Left lobe of liver (tissue), 2 donors: ENCODE results near the gene MTMR11. TPM values are rescaled to one million over a fixed set of nuclear protein-coding genes. Genes with fewer than 3 reads are reported as not detected.
A peak's percentile ranks its signal among the peaks of the same experiment; 100 is the strongest.
"Not testable (repeated sequence)": the region's sequence is repeated elsewhere in the genome, so short reads cannot be mapped to it uniquely, and the experiment has no call there.

Source experiments
- ATAC-seq: fragments of 200-7000 bp; cut with Tn5 transposase; one replicate; pipeline ENCODE4 v1.9.1; 2020; ENCODE audit warnings: mild to moderate bottlenecking, moderate library complexity
- DNase-seq: peaks from one replicate; pipeline ENCODE4 v3.0.0-alpha.2; 2020; ENCODE audit warnings: low spot score
- total RNA-seq: library from RNA; stranded (reverse); gene quantifications from one replicate; pipeline ENCODE4 v1.2.1, GENCODE V29; 2021
- donor health status: DM: no; HTN: no; CAD: no; lungs with moderate emphysema.
- donor health status: DM: no; HTN: yes; CAD: no.

Gene MTMR11
- 1.7 TPM for total RNA-seq

GRCh38 chr1:149936170-149936991, at the start of gene MTMR11:
MTMR11 (minus strand) TSS chr1:149936879; CDS start chr1:149936647, 232 bp downstream.
- DNase-seq (no peak), ATAC-seq (peak; percentile 48)

GRCh38 chr1:149979972-149980540, 43.4 kb upstream of the MTMR11 start:
- DNase-seq (no peak), ATAC-seq (no peak)

GRCh38 chr1:149979245-149979971, 42.7 kb upstream of the MTMR11 start:
- no peak for DNase-seq

GRCh38 chr1:149978547-149979023, 41.9 kb upstream of the MTMR11 start:
- ATAC-seq = peak; percentile 86
- DNase-seq = peak; percentile 75

More at GRCh38 chr1:149979245-149979971, 42.7 kb upstream of the MTMR11 start:
- ATAC-seq = no peak

- no peak for ATAC-seq
- no peak for DNase-seq
Observed at GRCh38 chr1:149977345-149977744, 40.7 kb upstream of the MTMR11 start.

- no peak for ATAC-seq
Observed at GRCh38 chr1:149972547-149972946, 35.9 kb upstream of the MTMR11 start.

GRCh38 chr1:149967646-149968045, 31.0 kb upstream of the MTMR11 start:
- no peak for DNase-seq
- ATAC-seq = no peak

More at GRCh38 chr1:149972547-149972946, 35.9 kb upstream of the MTMR11 start:
- no peak for DNase-seq

- no peak for ATAC-seq
- DNase-seq = no peak
Observed at GRCh38 chr1:149967041-149967440, 30.4 kb upstream of the MTMR11 start.

GRCh38 chr1:149966405-149966804, 29.7 kb upstream of the MTMR11 start:
- no peak for ATAC-seq
- no peak for DNase-seq

GRCh38 chr1:149965440-149965839, 28.8 kb upstream of the MTMR11 start:
- DNase-seq (no peak), ATAC-seq (peak; percentile 65)

- DNase-seq = no peak
- ATAC-seq = peak; percentile 51
Observed at GRCh38 chr1:149963358-149963757, 26.7 kb upstream of the MTMR11 start.

- DNase-seq (no peak), ATAC-seq (no peak)
Observed at GRCh38 chr1:149962736-149963135, 26.1 kb upstream of the MTMR11 start.

- DNase-seq = no peak
- peak; percentile 88 for ATAC-seq
Observed at GRCh38 chr1:149962039-149962647, 25.5 kb upstream of the MTMR11 start.

GRCh38 chr1:149957548-149957947, 20.9 kb upstream of the MTMR11 start:
- DNase-seq, ATAC-seq: not testable (repeated sequence)

- no peak for ATAC-seq
- DNase-seq = no peak
Observed at GRCh38 chr1:149949911-149950310, 13.2 kb upstream of the MTMR11 start.

GRCh38 chr1:149945206-149945605, 8.5 kb upstream of the MTMR11 start:
- DNase-seq = no peak

GRCh38 chr1:149942885-149943284, 6.2 kb upstream of the MTMR11 start:
- DNase-seq = no peak
- no peak for ATAC-seq

More at GRCh38 chr1:149945206-149945605, 8.5 kb upstream of the MTMR11 start:
- no peak for ATAC-seq

- ATAC-seq (no peak), DNase-seq (no peak)
Observed at GRCh38 chr1:149942207-149942606, 5.5 kb upstream of the MTMR11 start.

GRCh38 chr1:149940427-149940826, 3.7 kb upstream of the MTMR11 start:
- DNase-seq = no peak
- ATAC-seq = no peak

GRCh38 chr1:149938668-149939003, 2.0 kb upstream of the MTMR11 start:
- not testable (repeated sequence) for DNase-seq

GRCh38 chr1:149937759-149938158, 1.1 kb upstream of the MTMR11 start:
- ATAC-seq = no peak

More at GRCh38 chr1:149938668-149939003, 2.0 kb upstream of the MTMR11 start:
- ATAC-seq = not testable (repeated sequence)

More at GRCh38 chr1:149937759-149938158, 1.1 kb upstream of the MTMR11 start:
- DNase-seq = no peak
